Smooth muscle cell of the brain vasculature (primary cell): ENCODE results near the gene FHOD3.
A peak's percentile ranks its signal among the peaks of the same experiment; 100 is the strongest.

Experiments used
- DNase-seq: peaks from one replicate; pipeline ENCODE4 v3.0.0-alpha.2; 2012; ENCODE audit warnings: low read depth, low spot score

The FHOD3 gene

GRCh38 chr18:36295880-36296301 lies 1.6 kb upstream of the FHOD3 start:
- no peak for DNase-seq

DNA sequence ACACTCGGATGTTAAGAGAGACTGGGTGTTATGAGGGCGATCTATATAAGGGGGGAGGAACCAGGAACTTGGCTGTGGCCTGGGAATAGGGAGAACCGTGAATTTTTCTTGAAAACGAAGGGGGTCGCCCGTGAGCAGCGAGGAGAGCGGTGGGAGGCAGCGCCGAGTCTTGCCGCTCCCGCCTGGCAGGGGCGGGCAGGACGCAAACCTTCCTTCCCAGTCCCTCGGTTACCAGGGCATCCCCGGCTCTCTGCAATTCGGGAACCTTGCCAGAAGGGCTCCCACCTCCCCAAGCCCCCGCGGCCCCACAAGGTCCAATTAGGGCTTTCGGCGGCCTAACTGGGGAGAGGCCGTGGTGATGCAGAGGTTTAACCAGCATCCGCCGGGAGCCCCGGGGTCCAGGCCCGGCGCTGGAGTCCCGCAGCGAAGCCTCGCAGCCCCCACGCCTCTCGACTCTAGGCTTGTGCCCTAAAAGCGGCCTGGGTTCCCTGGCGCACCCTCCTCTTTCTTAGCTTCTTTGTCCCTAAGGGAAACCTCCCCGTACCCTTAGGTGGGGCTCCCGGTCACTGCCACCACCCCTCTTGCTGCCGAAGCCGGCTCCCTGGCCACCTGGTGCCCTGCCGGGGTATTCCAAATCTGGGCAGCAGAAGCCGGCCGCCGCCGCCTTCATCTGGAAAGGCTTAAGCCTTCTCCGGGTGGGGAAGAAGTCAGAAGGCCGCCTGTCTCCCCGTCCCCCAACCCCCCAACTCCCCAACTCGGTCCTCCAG lies 680 bp upstream of the FHOD3 start:
- peak; percentile 26 for DNase-seq

DNA sequence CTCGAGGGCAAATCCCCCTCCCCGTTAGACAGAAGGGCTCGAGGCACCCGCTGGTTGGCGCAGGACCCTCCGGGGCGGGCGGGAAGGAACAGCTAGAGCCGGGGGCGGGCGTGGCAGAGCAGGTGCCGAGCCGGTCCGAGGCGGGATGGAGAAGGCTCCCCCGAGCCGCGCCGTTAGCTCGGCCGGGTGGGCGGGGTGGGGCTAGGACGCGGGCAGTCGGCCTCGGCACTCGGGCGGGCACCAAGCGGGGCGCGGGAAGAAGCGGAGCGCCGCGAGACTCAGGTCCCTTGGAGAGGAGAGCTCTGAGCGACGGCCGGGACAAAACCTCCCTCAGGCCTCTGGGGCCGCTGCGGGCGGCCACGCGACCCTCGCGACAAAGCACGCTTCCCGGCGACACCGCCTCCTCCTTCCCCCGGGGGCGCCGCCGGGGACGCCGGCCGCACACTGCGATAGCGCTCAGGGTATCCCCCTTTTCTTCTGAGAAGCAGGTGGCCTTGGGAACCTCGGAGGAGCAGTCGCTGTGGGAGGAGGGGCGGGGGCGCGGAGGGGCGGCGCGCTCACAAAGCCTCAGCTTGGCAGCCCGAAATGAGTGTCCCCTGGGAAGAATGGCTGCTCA lies 721 bp downstream of the FHOD3 start:
- DNase-seq = no peak

DNA sequence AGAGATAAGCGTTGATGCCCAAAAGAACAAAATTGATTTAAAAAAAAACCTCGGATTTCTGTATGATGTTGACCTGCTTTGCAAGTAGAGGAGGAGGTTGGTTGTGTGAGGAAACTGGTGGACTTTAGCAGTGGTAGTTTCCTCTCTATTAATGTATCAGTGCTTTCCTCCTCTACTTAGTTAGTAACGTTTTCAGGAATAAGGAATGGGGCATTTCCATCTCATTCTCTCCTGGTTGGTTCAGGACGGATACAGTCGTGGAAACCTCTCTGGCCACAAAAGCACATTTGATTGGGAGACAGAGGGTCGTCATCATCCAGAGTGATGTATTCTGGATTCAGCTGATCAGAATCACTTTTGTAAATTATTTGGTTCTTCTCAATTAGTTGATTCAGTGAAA lies 1.5 kb downstream of the FHOD3 start:
- DNase-seq = no peak

GRCh38 chr18:36300211-36300610 lies 2.7 kb downstream of the FHOD3 start:
- DNase-seq = no peak

GRCh38 chr18:36301884-36302283 lies 4.4 kb downstream of the FHOD3 start:
- no peak for DNase-seq

- DNase-seq = no peak
Measured at GRCh38 chr18:36302676-36303075, 5.2 kb downstream of the FHOD3 start.

DNA sequence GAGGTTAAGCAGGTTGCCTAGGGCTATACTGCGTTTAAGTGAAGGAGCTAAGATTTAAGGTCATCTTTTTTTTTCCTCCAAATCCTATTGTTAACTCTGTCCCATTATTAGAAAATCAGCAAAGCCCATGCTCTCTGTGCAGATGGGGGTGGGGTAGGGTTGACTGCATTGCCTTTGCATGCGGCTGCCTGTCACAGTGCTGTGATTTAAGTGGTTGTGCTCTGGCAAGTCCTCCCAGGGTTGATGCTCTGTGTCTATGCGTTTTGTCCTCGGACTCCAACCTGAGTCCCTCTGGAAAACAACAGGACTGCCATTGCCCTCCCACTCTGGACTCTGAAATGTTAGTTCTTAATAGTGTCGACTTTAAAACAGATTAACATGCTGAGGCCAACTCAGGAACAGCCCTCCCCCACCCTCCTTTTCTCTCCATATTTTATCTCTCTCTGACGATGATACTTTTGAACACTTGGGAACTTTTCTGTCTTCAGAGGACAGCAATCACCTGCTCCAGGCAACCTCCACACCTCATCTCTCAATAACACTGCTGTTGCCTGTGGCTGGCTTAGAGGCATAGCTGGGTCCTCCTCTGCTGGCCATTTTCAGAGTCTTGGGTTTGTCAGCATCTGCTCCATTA lies 5.8 kb downstream of the FHOD3 start:
- DNase-seq = no peak

DNA sequence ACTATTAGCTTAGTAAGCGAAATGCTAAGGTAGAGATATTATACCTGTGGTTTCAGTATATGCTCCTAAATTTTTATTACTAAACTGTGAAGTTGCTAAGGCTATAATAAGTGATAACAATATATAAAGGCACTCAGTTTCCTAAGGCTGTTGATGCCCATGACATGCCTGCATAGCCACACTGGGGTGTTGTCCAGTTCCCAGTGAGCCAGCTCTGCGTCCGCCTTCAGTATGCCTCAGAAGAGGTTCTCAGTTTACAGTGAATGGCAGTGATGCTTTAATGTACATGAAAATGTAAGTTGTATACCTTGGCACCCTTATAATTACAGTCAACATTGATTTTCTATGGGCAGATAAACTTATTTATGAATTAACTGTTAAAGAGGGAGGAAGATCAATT lies 7.2 kb downstream of the FHOD3 start:
- no peak for DNase-seq

DNA sequence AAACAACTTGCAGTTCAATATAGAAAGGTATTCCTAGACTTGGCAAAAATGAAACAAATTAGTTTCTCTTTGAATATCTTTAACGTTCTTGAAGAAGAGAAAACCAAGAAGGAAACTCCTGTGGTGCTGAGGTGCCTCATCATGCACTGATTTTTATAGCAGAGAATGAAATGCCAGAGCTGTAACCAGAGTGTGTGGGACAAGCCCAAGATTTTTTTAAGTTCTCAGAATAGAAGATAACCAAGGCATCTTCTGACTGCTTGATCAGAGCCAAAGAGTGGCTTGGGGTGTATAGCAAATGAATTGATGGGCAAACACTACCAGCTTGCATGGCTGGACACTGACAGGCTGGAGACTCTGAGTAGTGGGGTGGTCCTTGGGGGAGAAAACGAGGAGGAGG lies 7.9 kb downstream of the FHOD3 start:
- no peak for DNase-seq

DNA sequence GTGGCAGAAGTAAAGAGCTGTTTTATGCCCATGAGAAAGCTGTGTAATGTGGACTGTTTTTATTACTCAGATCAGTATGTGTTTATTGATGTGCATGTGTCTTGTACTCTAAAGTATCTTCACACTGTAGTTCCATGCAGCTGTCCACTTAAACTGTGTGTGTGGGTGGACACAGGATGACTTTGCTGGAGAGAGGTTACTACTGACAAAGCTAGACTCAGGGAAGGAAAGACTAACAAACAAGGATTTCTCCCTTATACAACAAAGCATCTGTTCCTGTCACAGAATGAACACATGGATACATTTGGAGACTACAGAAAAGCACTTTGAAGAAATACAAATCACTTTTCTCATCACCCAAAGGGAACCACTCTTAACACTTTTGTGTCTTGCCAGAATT lies 10.0 kb downstream of the FHOD3 start:
- no peak for DNase-seq

GRCh38 chr18:36308711-36309435 lies 11.4 kb downstream of the FHOD3 start:
- DNase-seq = no peak

- peak; percentile 57 for DNase-seq
Measured at GRCh38 chr18:36309436-36310391, 12.2 kb downstream of the FHOD3 start.

- no peak for DNase-seq
Measured at GRCh38 chr18:36311026-36311570, 13.6 kb downstream of the FHOD3 start.

- no peak for DNase-seq
Measured at GRCh38 chr18:36312806-36313395, 15.4 kb downstream of the FHOD3 start.

GRCh38 chr18:36314098-36314497 lies 16.6 kb downstream of the FHOD3 start:
- no peak for DNase-seq

DNA sequence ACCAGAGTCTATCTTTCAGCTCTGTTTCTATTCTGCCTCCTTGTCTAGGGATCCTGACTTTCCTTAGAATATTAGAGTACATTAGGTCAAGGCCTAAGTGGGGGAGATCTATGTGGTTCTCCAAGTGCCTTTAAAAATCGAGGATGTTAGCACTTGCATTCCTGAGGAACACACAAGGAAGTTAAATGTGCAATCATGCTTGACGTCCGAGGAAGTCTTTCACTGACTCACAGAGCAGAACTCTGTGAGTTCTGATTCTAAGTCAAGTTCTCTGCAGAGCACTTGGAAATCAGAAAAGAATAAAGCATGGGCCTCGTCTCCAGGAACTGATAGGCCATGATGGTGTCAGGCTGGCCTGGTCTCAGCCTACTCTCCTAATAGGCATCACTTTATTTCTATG lies 17.2 kb downstream of the FHOD3 start:
- DNase-seq = peak; percentile 13

DNA sequence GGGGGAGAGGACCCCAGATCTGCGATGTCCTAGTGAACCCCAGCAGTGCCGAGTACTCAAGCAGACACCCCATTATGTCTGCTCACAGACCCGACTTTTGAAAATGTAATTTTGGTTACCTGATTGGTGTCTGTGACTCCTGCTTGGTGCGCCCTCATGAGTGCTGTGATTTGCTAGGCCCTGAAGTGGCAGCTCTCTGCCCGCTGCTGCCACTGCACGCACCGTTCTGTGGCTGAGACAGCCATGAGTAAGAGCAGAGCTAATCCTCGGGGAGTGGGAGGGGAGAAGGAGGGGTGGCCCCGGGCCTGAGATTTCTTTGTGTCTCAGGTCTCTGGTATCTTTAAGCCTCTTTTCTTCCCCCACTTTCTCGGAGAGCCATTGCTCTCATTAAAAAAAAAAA lies 18.2 kb downstream of the FHOD3 start:
- DNase-seq = no peak

GRCh38 chr18:36316246-36316645 lies 18.7 kb downstream of the FHOD3 start:
- no peak for DNase-seq

- no peak for DNase-seq
Measured at GRCh38 chr18:36321658-36322407, 24.3 kb downstream of the FHOD3 start.
